Kidney (tissue), 14 donors: ENCODE data around the gene C1orf52. TPM values are rescaled to one million over a fixed set of nuclear protein-coding genes. Genes with fewer than 3 reads are reported as not detected.

ENCODE experiments used
- DNase-seq, 5 donors: peaks; one replicate each; pipeline ENCODE4 v3.0.0-alpha.2; 2013 to 2020
- FAIRE-seq: peaks from 2 replicates; lab custom pipeline; 2012; peaks lifted over from hg19 to GRCh38; lab: Jason Lieb, UNC
- H3K27ac ChIP-seq, 2 donors: one replicate each; pipeline ENCODE4 v1.7.0; 2013; ENCODE audit warnings: low read depth in 2 of 2, low read length in 2 of 2, inconsistent platforms in 1 of 2
- H3K27me3 ChIP-seq: one replicate; pipeline ENCODE4 v1.7.1; 2013; ENCODE audit warnings: low read length, inconsistent platforms; ENCODE audit not compliant: control insufficient read depth, insufficient read depth
- H3K36me3 ChIP-seq, 3 donors: one replicate each; pipeline versions ENCODE4 v1.7.0 to v1.7.1; 2013; ENCODE audit warnings: low read length in 3 of 3, control low read depth in 1 of 3, inconsistent platforms in 1 of 3; ENCODE audit not compliant: insufficient read depth in 3 of 3, control insufficient read depth in 2 of 3
- H3K4me1 ChIP-seq, 3 donors: one replicate each; pipeline versions ENCODE4 v1.7.0 to v1.7.1; 2013; ENCODE audit warnings: low read length in 3 of 3, inconsistent platforms in 1 of 3, low read depth in 1 of 3; ENCODE audit not compliant: control insufficient read depth in 2 of 3, insufficient read depth in 2 of 3
- H3K4me3 ChIP-seq, 3 donors: one replicate each; pipeline versions ENCODE4 v1.7.0 to v1.8.1; 2013; ENCODE audit warnings: low read length in 3 of 3, control low read depth in 1 of 3, inconsistent platforms in 1 of 3
- H3K9ac ChIP-seq, 3 donors: one replicate each; pipeline versions ENCODE4 v1.7.0 to v1.7.1; 2013; ENCODE audit warnings: low read length in 3 of 3, control low read depth in 1 of 3, inconsistent platforms in 1 of 3
- H3K9me3 ChIP-seq, 3 donors: one replicate each; pipeline versions ENCODE4 v1.7.0 to v1.7.1; 2013; ENCODE audit warnings: low read length in 3 of 3, control low read depth in 1 of 3, inconsistent platforms in 1 of 3; ENCODE audit not compliant: control insufficient read depth in 2 of 3, insufficient read depth in 1 of 3
- CTCF ChIP-seq: IDR thresholded peaks from 3 replicates; pipeline ENCODE4 v1.5.1; 2012; ENCODE audit warnings: mild to moderate bottlenecking, moderate library complexity, borderline replicate concordance; ENCODE audit not compliant: insufficient read depth; ENCODE audit errors: extremely low read depth
- intact Hi-C: fragments of 100-400 bp; cut with DNase I; formaldehyde crosslinking; loops from one replicate; pipeline ENCODE4 v1.11.1; 2022
- polyA plus RNA-seq: library from polyadenylated mRNA; stranded (reverse); fragments of 350-450 nt; fragmentation: Illumina TruSeq; extraction: RNeasy Lipid Tissue Mini Kit (QIAGEN cat#74804); gene quantifications from one replicate; pipeline ENCODE4 v1.2.3, GENCODE V29; 2014; ENCODE audit warnings: low read depth, low replicate concordance; ENCODE audit not compliant: insufficient read depth
- total RNA-seq: library from RNA; stranded (reverse); fragmentation: NEBNext Ultra II Directional; extraction: Animal tissue kit (Norgen Biotek cat#: 25700); gene quantifications from one replicate; pipeline ENCODE4 v1.2.1, GENCODE V29; 2021
- donor health status: control.
- donor health status: control.
- donor health status: control.
- donor health status: control.
- donor health status: control.
- donor health status: DM: yes; HTN: yes; CAD: no.
- donor health status: Normal renal cell carcinoma (clear cell type).

Gene C1orf52
- total and polyA plus RNA-seq, 2 donors from 2014 or later, result 15.0 to 18.7 TPM

DNA sequence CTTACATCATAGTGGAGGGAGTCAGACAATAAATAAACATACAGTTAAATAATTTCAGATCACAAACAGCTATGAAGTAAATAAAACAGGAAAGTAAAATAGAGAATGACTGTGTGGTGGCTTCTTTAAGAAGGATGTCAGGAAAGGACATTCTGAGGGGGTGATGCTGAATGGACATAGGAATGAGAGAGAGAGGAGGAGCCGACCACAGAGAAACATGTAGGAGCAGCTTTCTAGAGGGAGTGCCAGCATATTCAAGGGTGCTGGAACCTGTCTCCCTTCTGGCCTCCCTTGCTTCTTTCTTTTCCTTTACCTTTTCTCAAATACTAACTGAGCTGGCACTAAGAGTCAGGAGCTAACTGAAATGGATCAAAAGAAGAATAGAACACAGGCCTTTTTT, 37.5 kb upstream of the C1orf52 start:
- Histone ChIP-seq H3K27ac (peak overlapping the region; percentile 64 to 82), H3K27me3 (no peaks in the 10 kb centered on the region), H3K36me3 (no peaks in the 10 kb centered on the region), H3K4me1 (peaks cover 0 to 7% (median 2%) of the 10 kb centered on the region in 3 donors), H3K4me3 (no peak overlapping the region), H3K9me3 (no peaks in the 10 kb centered on the region), H3K9ac (no peak overlapping the region)
- DNase-seq (no peak), FAIRE-seq (no peak)
- intact Hi-C loops, result no loop called here
- no peak for TF ChIP-seq CTCF

DNA sequence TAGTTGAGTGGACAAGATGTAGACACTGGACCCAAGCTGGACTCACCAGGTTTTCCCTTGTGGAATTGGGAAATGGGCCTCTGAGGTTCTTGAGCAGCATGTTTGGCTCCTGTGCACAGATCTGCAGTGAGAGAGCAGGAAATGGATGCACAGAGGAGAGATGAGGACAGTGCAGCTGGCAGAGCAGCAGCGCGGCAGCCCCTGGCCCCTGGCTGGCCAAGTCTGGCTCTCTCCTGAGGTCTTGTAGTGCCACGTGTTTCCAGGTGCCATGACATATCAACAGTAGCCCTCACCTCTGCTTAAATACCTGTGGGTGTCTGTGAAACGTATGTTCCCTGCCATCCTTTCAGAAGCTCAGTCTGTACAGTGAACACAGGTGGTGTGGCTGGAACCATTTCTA, 36.2 kb upstream of the C1orf52 start:
- H3K9me3 ChIP-seq, result no peaks in the 10 kb centered on the region
- no peak for DNase-seq
- no peak overlapping the region for H3K4me3 ChIP-seq
- intact Hi-C loops, result no loop called here
- no peak overlapping the region for H3K27ac ChIP-seq
- no peak for TF ChIP-seq CTCF
- H3K27me3 ChIP-seq, result no peaks in the 10 kb centered on the region
- no peaks in the 10 kb centered on the region for H3K36me3 ChIP-seq
- H3K9ac ChIP-seq, result no peak overlapping the region
- peaks cover 0 to 7% (median 2%) of the 10 kb centered on the region in 3 donors for H3K4me1 ChIP-seq
- no peak for FAIRE-seq

GRCh38 chr1:85295006-85295431, 35.6 kb upstream of the C1orf52 start:
- Histone ChIP-seq H3K27ac (no peak overlapping the region), H3K27me3 (no peaks in the 10 kb centered on the region), H3K36me3 (no peaks in the 10 kb centered on the region), H3K4me1 (peaks cover 0 to 7% (median 2%) of the 10 kb centered on the region in 3 donors), H3K9me3 (no peaks in the 10 kb centered on the region), H3K9ac (no peak overlapping the region), H3K4me3 (no peak overlapping the region)
- DNase-seq, result peak in 1 of 5 donors; percentile 24
- no peak for TF ChIP-seq CTCF
- intact Hi-C loops, result no loop called here
- no peak for FAIRE-seq

GRCh38 chr1:85290826-85291225, 31.4 kb upstream of the C1orf52 start:
- Histone ChIP-seq H3K36me3 (no peaks in the 10 kb centered on the region), H3K9me3 (no peaks in the 10 kb centered on the region), H3K27ac (no peak overlapping the region), H3K4me3 (no peak overlapping the region), H3K27me3 (no peaks in the 10 kb centered on the region), H3K4me1 (no peaks in the 10 kb centered on the region), H3K9ac (no peak overlapping the region)
- TF ChIP-seq CTCF, result no peak
- no peak for DNase-seq
- intact Hi-C loops, result no loop called here
- no peak for FAIRE-seq
